ENCODE data around the gene FAM3A.

Gene FAM3A

DNA sequence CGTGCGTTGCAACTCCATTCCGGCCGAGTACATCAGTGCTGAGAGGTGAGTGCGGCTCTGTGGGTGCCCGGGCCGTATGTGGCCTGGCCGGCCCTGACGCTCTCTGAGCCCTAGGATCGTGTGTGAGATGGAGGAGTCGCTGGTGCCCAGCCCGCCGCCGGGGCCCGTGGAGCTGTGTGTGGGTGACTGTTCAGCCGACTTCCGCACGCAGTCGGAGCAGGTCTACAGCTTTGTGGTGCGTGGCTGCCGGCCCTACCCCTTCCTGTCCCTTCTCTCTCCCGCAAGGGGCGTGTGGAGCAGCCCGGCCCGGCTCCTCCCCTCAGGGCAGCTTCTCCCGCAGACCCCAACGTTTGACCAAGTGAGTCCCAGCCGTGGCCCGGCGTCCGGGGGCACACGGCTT lies 50.0 kb downstream of the FAM3A start:
- Histone ChIP-seq H3K4me3 (ENCODE audit: low read length, poor library complexity, severe bottlenecking) (no peak overlapping the region), H3F3A (ENCODE audit: low read depth) (no peaks in the 10 kb centered on the region), H2AFZ (ENCODE audit: low read length) (no peak overlapping the region), H3K9me2 (replicated peaks; ENCODE audit: low read depth, low read length) (no peaks in the 10 kb centered on the region), H3K36me3 (ENCODE audit: insufficient read depth, low read length) (no peaks in the 10 kb centered on the region; the same call in 1 of the 2 replicates), H3K9ac (ENCODE audit: low read depth, low read length, poor library complexity, severe bottlenecking) (no peak overlapping the region), H3K27me3 (ENCODE audit: insufficient read depth, low read length, poor library complexity, severe bottlenecking) (no peaks in the 10 kb centered on the region), H3K4me2 (ENCODE audit: low read depth, low read length, poor library complexity, severe bottlenecking) (no peak overlapping the region), H3K4me1 (ENCODE audit: insufficient read depth, low read length, poor library complexity, severe bottlenecking) (no peaks in the 10 kb centered on the region), H4K20me1 (ENCODE audit: insufficient read depth, low read length, poor library complexity, severe bottlenecking) (no peaks in the 10 kb centered on the region), H3K9me3 (ENCODE audit: insufficient read depth, low read depth, low read length) (no peaks in the 10 kb centered on the region), H3K79me2 (ENCODE audit: insufficient read depth, low read length) (no peaks in the 10 kb centered on the region)
- TF ChIP-seq, protein P1, sequence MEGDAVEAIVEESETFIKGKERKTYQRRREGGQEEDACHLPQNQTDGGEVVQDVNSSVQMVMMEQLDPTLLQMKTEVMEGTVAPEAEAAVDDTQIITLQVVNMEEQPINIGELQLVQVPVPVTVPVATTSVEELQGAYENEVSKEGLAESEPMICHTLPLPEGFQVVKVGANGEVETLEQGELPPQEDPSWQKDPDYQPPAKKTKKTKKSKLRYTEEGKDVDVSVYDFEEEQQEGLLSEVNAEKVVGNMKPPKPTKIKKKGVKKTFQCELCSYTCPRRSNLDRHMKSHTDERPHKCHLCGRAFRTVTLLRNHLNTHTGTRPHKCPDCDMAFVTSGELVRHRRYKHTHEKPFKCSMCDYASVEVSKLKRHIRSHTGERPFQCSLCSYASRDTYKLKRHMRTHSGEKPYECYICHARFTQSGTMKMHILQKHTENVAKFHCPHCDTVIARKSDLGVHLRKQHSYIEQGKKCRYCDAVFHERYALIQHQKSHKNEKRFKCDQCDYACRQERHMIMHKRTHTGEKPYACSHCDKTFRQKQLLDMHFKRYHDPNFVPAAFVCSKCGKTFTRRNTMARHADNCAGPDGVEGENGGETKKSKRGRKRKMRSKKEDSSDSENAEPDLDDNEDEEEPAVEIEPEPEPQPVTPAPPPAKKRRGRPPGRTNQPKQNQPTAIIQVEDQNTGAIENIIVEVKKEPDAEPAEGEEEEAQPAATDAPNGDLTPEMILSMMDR (conservative IDR thresholded peaks at IDR 0.05; ENCODE audit: low read length), result no peak
- TF ChIP-seq EZH2phosphoT487 (IDR thresholded peaks at IDR 0.05; ENCODE audit: borderline replicate concordance), result no peak

DNA sequence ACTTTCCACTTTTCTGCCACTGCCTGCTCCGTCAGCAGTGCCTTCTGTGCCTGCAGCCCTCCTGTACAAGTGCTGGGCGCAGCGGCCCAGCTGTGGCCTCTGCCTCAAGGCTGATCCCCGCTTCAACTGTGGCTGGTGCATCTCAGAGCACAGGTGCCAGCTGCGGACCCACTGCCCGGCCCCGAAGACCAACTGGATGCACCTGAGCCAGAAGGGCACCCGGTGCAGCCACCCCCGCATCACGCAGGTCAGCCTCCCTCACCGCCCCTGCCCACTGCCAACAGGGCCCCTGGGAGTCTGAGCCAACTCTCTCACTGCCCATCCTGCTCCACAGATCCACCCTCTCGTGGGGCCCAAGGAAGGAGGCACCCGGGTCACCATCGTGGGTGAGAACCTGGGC lies 50.4 kb downstream of the FAM3A start:
- Histone ChIP-seq H3K4me2 (ENCODE audit: low read depth, low read length, poor library complexity, severe bottlenecking) (no peak overlapping the region), H2AFZ (ENCODE audit: low read length) (no peak overlapping the region), H3K4me3 (ENCODE audit: low read length, poor library complexity, severe bottlenecking) (no peak overlapping the region), H4K20me1 (ENCODE audit: insufficient read depth, low read length, poor library complexity, severe bottlenecking) (no peaks in the 10 kb centered on the region), H3K27me3 (ENCODE audit: insufficient read depth, low read length, poor library complexity, severe bottlenecking) (no peaks in the 10 kb centered on the region), H3K9ac (ENCODE audit: low read depth, low read length, poor library complexity, severe bottlenecking) (no peak overlapping the region), H3K9me3 (ENCODE audit: insufficient read depth, low read depth, low read length) (no peaks in the 10 kb centered on the region), H3K4me1 (ENCODE audit: insufficient read depth, low read length, poor library complexity, severe bottlenecking) (no peaks in the 10 kb centered on the region), H3K36me3 (ENCODE audit: insufficient read depth, low read length) (no peaks in the 10 kb centered on the region; the same call in 1 of the 2 replicates), H3K9me2 (replicated peaks; ENCODE audit: low read depth, low read length) (no peaks in the 10 kb centered on the region), H3F3A (ENCODE audit: low read depth) (no peaks in the 10 kb centered on the region), H3K79me2 (ENCODE audit: insufficient read depth, low read length) (no peaks in the 10 kb centered on the region)
- TF ChIP-seq EZH2phosphoT487 (IDR thresholded peaks at IDR 0.05; ENCODE audit: borderline replicate concordance), result no peak
- TF ChIP-seq, protein P1 (conservative IDR thresholded peaks at IDR 0.05; ENCODE audit: low read length), result no peak

DNA sequence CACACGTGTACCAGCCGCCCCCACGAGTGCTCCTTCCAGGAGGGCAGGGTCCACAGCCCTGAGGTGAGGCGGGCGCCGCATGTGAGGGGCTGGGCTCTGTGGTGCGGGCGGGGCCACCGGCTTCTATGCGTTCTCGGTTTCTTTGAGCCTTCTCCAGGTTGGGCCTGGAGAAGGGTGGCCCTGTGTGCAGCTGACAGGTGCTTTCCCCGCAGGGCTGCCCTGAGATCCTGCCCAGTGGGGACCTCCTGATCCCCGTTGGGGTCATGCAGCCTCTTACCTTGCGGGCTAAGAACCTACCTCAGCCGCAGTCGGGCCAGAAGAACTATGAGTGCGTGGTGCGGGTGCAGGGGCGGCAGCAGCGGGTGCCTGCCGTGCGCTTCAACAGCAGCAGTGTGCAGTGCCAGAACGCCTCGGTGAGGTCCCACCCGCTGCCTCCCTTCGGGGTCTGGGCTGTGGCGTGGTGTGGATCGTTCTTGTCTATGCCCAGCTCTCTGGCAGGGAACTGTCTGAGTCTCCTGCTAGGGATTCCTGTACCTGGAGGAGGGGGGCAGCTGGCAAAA lies 51.1 kb downstream of the FAM3A start:
- Histone ChIP-seq H3K36me3 (ENCODE audit: insufficient read depth, low read length) (no peaks in the 10 kb centered on the region; the same call in 1 of the 2 replicates), H3K27me3 (ENCODE audit: insufficient read depth, low read length, poor library complexity, severe bottlenecking) (no peaks in the 10 kb centered on the region), H3K9me3 (ENCODE audit: insufficient read depth, low read depth, low read length) (no peaks in the 10 kb centered on the region), H2AFZ (ENCODE audit: low read length) (no peak overlapping the region), H3K9ac (ENCODE audit: low read depth, low read length, poor library complexity, severe bottlenecking) (no peak overlapping the region), H3K9me2 (replicated peaks; ENCODE audit: low read depth, low read length) (no peaks in the 10 kb centered on the region), H3K4me1 (ENCODE audit: insufficient read depth, low read length, poor library complexity, severe bottlenecking) (no peaks in the 10 kb centered on the region), H3K4me3 (ENCODE audit: low read length, poor library complexity, severe bottlenecking) (no peak overlapping the region), H3K79me2 (ENCODE audit: insufficient read depth, low read length) (peaks cover 3% of the 10 kb centered on the region; the same call in 1 of the 2 replicates), H4K20me1 (ENCODE audit: insufficient read depth, low read length, poor library complexity, severe bottlenecking) (no peaks in the 10 kb centered on the region), H3F3A (ENCODE audit: low read depth) (no peaks in the 10 kb centered on the region), H3K4me2 (ENCODE audit: low read depth, low read length, poor library complexity, severe bottlenecking) (no peak overlapping the region)
- no peak for TF ChIP-seq EZH2phosphoT487 (IDR thresholded peaks at IDR 0.05; ENCODE audit: borderline replicate concordance)
- TF ChIP-seq, protein P1 (conservative IDR thresholded peaks at IDR 0.05; ENCODE audit: low read length), result no peak

Measured in Loucy (cell line).